ENCODE results near the gene DUSP16. TPM values are rescaled to one million over a fixed set of nuclear protein-coding genes. Genes with fewer than 3 reads are reported as not detected.
A peak's percentile ranks its signal among the peaks of the same experiment; 100 is the strongest.

The DUSP16 gene
- total RNA-seq, 1 experiment from 2014 or later, result 51.9 TPM

DNA sequence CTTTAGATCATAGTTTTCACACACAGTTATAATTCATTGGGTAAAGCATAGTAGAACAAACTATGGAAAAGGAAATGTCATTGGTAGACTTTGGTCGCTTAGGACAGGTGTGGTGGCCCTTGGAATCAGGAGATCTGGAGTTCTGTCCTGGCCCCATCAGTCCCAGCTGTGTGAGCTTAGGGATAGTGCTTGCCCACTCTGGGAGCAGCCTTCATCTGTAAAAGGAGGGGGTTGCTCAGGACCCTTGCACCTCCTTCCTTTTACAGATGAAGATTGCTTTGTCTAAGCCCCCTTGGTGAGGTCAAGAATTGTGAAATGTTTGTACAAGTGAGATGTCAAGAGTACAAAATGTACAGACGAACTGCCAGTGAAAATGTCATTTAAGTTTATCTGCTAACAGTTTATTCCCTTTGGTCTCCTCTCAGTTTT is 112.6 kb downstream of the DUSP16 start:
- Mint-ChIP-seq H3K4me3 (no peak overlapping the region), H3K27me3 (ENCODE audit: low read depth) (no peaks in the 10 kb centered on the region), H3K4me1 (peaks cover 31% of the 10 kb centered on the region), H3K36me3 (0 out of 2 replicates have a peak, but pooled peaks cover 3% of the 10 kb centered on the region), H3K9me3 (0 out of 2 replicates have a peak, but pooled peaks cover 3% of the 10 kb centered on the region), H3K27ac (no peak overlapping the region)
- DNase-seq (ENCODE audit: low spot score), result no peak
- CTCF ChIA-PET, result no interaction called here
- no peak for TF ChIP-seq NFATC4 (CRISPR knock-in tag; IDR thresholded peaks at IDR 0.05)
- POLR2A ChIA-PET, result no interaction called here
- ATAC-seq, result no peak

DNA sequence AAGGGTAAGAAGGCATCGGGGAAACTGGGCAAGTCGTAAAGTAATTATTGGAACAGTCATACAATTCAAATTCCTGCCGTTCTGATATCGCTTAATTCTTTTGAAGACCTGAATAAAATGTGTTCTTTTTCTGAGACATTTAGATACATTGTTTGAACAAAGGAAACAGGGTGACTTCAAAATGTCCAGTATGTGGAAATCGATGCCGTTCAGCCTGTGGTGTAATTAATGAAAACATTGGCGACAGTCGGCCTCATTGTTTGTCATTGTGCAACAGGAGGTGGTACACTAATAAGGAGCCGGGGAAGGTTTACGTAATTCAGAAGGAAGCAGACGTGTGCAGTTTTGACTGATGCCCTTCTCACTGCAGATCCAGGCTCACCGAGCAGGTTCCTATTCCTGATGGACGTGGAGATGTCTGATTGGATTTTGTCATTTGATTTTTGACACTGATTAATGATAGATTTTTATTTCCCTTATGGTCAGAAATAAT is 113.1 kb downstream of the DUSP16 start:
- Mint-ChIP-seq H3K27ac (no peak overlapping the region), H3K4me3 (no peak overlapping the region), H3K27me3 (ENCODE audit: low read depth) (no peaks in the 10 kb centered on the region), H3K4me1 (peaks cover 31% of the 10 kb centered on the region), H3K9me3 (0 out of 2 replicates have a peak, but pooled peaks cover 3% of the 10 kb centered on the region), H3K36me3 (0 out of 2 replicates have a peak, but pooled peaks cover 3% of the 10 kb centered on the region)
- TF ChIP-seq GABPB1 (CRISPR knock-in tag; IDR thresholded peaks at IDR 0.05), result peak; percentile 91
- TF ChIP-seq CREB1 (CRISPR knock-in tag; IDR thresholded peaks at IDR 0.05), result no peak
- ATAC-seq (no peak), DNase-seq (ENCODE audit: low spot score) (no peak)
- ChIA-PET POLR2A (no interaction called here), CTCF (no interaction called here)

DNA sequence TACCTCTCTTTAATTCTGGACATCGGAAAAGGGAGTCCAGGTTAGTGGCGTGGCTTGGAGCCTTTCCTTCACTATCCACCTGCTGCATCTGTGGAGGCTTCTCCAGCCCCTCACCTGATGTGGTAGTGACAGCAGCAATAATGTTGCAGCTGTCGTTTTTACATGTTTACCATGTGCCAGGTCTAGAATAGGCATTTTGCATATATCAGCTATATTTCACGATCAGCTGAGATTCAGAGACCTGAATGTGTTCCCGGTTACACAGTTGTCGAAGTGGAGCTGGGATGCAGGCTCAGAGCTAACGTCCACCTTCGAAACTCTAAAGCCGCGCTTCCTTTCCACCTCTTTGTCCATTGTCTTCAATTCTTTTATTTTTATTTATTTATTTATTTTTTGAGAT is 114.8 kb downstream of the DUSP16 start:
- 0 out of 2 replicates have a peak, but pooled peaks cover 3% of the 10 kb centered on the region for H3K9me3 Mint-ChIP-seq
- POLR2A ChIA-PET, result interaction anchor here (0.7 kb wide), 1 partner anchor 91 kb away, joined by 3 read pairs; the partner anchor contains the start of gene BORCS5
- peaks cover 30% of the 10 kb centered on the region for H3K4me1 Mint-ChIP-seq
- no peak for ATAC-seq
- CTCF ChIA-PET, result no interaction called here
- DNase-seq (ENCODE audit: low spot score), result no peak
- no peak overlapping the region for H3K4me3 Mint-ChIP-seq
- H3K36me3 Mint-ChIP-seq, result 0 out of 2 replicates have a peak, but pooled peaks cover 3% of the 10 kb centered on the region
- no peaks in the 10 kb centered on the region for H3K27me3 Mint-ChIP-seq (ENCODE audit: low read depth)
- no peak for TF ChIP-seq TEAD1 (CRISPR knock-in tag; IDR thresholded peaks at IDR 0.05)
- no peak for TF ChIP-seq TP53 (CRISPR knock-in tag; IDR thresholded peaks at IDR 0.05)
- TF ChIP-seq, protein P1, sequence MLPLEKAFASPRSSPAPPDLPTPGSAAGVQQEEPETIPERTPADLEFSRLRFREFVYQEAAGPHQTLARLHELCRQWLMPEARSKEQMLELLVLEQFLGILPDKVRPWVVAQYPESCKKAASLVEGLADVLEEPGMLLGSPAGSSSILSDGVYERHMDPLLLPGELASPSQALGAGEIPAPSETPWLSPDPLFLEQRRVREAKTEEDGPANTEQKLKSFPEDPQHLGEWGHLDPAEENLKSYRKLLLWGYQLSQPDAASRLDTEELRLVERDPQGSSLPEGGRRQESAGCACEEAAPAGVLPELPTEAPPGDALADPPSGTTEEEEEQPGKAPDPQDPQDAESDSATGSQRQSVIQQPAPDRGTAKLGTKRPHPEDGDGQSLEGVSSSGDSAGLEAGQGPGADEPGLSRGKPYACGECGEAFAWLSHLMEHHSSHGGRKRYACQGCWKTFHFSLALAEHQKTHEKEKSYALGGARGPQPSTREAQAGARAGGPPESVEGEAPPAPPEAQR (CRISPR knock-in tag; IDR thresholded peaks at IDR 0.05), result no peak
- TF ChIP-seq EMX1 (CRISPR knock-in tag; IDR thresholded peaks at IDR 0.05), result no peak
- no peak for TF ChIP-seq FOXP1 (CRISPR knock-in tag; IDR thresholded peaks at IDR 0.05; ENCODE audit: borderline replicate concordance)
- TF ChIP-seq MXD4 (CRISPR knock-in tag; IDR thresholded peaks at IDR 0.05; ENCODE audit: borderline replicate concordance), result no peak
- TF ChIP-seq ESRRA (CRISPR knock-in tag; IDR thresholded peaks at IDR 0.05; ENCODE audit: borderline replicate concordance), result no peak
- TF ChIP-seq NFATC4 (CRISPR knock-in tag; IDR thresholded peaks at IDR 0.05), result no peak
- TF ChIP-seq, protein P2, sequence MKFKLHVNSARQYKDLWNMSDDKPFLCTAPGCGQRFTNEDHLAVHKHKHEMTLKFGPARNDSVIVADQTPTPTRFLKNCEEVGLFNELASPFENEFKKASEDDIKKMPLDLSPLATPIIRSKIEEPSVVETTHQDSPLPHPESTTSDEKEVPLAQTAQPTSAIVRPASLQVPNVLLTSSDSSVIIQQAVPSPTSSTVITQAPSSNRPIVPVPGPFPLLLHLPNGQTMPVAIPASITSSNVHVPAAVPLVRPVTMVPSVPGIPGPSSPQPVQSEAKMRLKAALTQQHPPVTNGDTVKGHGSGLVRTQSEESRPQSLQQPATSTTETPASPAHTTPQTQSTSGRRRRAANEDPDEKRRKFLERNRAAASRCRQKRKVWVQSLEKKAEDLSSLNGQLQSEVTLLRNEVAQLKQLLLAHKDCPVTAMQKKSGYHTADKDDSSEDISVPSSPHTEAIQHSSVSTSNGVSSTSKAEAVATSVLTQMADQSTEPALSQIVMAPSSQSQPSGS (CRISPR knock-in tag; IDR thresholded peaks at IDR 0.05; ENCODE audit: borderline replicate concordance, low read depth), result no peak
- no peak for TF ChIP-seq RELA (CRISPR knock-in tag; IDR thresholded peaks at IDR 0.05; ENCODE audit: borderline replicate concordance)
- no peak for TF ChIP-seq ATF1 (CRISPR knock-in tag; IDR thresholded peaks at IDR 0.05)
- no peak for TF ChIP-seq NFE2L1 (CRISPR knock-in tag; IDR thresholded peaks at IDR 0.05)
- TF ChIP-seq ETV6 (CRISPR knock-in tag; IDR thresholded peaks at IDR 0.05), result no peak
- H3K27ac Mint-ChIP-seq, result no peak overlapping the region

DNA sequence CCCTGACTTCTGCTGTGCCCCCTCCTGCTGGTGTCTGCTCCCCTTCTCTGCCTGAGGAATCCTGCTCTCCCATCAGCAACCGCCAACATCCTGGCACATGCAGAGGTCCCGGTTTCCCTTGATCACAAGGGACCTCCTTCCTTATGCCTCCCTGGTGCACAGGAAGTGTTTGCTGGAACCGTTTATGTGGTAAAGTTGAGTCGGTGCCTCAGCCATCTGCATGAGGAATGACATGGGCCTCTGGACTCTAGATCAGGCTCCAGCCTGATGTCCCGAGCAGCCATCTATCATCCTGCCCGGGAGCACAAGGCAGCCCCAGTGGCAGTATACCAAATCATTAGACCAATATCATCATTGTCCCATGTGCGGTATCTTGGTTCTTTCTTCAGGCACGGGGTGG is 115.4 kb downstream of the DUSP16 start:
- ATAC-seq, result no peak
- no peak for DNase-seq (ENCODE audit: low spot score)
- Mint-ChIP-seq H3K4me1 (peaks cover 26% of the 10 kb centered on the region), H3K27me3 (ENCODE audit: low read depth) (no peaks in the 10 kb centered on the region), H3K36me3 (0 out of 2 replicates have a peak, but pooled peaks cover 3% of the 10 kb centered on the region), H3K4me3 (no peak overlapping the region), H3K27ac (no peak overlapping the region), H3K9me3 (0 out of 2 replicates have a peak, but pooled peaks cover 3% of the 10 kb centered on the region)
- ChIA-PET POLR2A (no interaction called here), CTCF (no interaction called here)
- TF ChIP-seq MYBL2 (CRISPR knock-in tag; IDR thresholded peaks at IDR 0.05) (no peak), ZNF423 (CRISPR knock-in tag; IDR thresholded peaks at IDR 0.05) (no peak)
- TF ChIP-seq, protein P3, sequence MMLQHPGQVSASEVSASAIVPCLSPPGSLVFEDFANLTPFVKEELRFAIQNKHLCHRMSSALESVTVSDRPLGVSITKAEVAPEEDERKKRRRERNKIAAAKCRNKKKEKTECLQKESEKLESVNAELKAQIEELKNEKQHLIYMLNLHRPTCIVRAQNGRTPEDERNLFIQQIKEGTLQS (CRISPR knock-in tag; conservative IDR thresholded peaks at IDR 0.05), result no peak

Measured in WTC11 (cell line).